Activated naive CD8-positive, alpha-beta T cell treated with anti-CD3 and anti-CD28 coated beads, Interleukin-2, amount 50 U/mL, for 16 hours (primary cell): Measurements from ENCODE around the gene C19orf85.

Experiments
- DNase-seq: peaks from one replicate; pipeline ENCODE4 v3.0.0-alpha.2; 2020; ENCODE audit warnings: low read depth, low spot score

C19orf85 gene

DNA sequence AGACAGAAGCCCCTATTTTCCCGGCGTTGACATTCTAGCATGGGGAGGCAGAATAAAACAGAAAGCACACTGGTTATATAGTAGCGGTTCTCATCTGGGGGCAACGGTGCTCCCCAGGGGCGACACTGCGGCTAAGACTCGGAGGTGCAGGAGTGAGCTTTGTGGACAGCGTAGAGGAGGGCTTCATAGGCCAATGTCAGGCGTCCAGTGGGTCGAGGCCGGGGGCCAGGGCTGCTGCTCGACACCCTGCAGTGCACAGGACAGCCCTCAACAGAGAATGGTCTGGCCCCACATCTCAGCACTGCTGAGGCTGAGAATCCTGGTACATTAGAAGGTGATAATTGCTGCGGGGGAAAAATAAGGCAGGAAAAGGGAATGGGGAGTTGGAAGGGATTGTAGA lies 13.4 kb upstream of the C19orf85 start:
- DNase-seq, result no peak

DNA sequence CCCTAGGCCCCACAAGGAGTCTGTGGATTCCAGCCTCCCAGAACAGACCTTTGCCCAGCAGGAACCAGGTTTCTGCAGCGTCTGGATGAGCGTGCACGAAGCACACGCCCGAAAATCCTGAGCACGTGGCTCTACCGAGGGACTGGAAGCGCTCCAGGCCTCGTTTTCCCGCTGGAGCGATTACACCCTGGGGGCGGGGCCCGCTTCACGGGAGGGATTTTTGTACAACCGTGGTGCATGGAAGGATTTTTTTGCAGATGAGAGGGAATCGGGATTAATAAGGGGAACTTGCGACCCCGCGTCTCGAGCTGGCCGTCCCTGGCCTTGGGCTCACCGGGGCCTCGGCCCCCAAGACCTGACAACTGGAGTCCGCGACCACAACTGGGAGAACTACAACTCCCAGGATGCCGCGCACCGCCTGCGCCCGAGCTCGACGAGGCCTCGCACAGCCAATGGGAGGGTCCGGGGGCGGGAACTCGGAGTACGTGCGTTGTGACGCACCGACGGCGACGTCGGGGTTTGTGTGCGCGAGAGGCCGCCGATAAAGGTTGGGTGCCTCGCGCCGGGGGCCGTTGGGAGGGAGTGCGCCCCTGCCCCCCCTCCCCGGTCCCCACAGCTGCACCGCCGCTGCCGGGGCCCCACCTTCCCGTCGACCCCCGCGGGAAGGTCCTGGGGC lies 11.7 kb upstream of the C19orf85 start, which contains the start of gene ZNF628:
ZNF628 (plus strand) TSS at position 518 of the 676 bp plus-strand sequence. CDS start 3,294 bp downstream, outside the sequence.
- DNase-seq, result peak; percentile 99

DNA sequence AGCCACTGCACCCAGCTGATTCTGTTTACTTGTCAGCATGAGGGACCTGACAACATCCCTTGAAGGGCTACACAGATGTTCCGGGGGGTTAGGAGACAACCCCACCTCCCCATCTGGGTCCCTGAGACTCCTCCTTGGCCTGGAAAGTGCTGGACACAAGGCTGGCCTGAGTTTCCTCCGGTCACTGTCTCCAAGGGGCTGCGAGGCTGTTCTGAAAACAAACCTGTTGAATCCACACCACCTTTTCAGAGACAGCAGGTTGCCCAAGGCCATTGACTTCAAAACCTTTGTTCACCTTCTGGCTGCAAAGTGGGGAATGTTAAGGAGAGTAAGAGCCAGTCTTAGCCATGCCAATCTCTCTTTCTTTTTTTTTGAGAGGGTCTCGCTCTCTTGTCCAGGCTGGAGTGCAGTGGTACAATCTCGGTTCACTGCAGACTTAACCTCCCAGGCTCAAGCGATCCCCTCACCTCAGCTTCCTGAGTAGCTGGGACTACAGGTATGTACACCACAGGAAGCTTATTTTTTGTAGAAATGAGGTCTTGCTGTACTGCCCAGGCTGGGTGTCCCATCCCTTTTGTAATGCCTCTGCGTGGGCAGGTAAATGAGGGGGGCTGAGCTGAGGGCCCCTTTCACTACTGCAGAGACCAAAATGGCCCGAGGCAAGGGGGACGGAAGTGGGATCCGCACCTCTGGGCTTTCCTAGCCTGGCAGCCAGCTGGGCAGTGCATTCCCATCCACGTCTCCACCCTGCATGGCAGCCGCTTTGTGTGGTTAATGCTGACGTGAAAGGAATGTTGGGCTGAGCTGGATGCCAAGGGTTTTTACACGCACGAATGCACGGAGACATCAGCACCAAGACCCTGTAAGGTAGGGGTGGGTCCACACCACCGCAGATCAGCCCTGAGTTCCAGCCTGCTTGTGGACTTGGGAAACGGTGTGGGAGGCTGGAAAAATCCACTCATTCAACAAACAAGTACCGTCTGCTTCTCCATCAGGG lies 10.0 kb upstream of the C19orf85 start:
- no peak for DNase-seq

DNA sequence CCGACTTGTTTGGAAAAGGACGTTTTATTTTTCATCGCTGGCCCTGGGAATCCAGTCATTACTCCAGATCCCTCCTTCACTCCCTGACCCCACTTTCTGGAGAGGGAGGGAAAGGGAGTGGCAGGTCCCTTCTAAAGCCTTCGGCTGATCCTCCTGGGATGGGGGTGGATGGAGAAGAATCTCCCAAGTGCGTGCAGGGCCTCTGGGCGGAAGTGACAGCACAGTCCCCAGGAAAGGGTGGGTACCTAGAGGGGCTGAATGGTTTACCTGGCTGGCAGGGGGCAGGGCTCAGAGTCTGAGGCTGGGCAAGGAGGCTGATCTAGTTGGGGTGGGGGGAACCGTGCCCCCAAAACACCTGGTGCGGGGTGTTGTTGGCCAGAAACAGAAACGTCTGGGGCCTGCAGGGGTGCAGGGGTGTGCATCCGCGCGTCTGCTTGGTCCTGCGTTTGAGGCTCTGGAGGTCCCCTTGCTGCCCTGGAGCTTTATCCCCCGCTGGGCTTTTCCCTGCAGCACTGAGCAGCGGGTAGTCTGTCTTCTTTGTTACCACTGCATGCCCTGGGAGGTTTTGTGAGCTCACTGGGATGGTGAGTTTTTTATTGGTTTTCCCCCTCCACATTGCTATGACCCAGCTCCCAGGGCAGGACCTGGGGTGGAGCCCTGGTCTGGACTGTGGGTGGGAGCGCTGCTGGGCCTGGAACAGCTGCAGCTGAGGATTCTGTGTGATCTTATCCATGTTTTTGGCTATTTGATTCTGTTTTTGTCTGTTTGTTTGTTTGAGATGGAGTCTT lies 8.9 kb upstream of the C19orf85 start:
- DNase-seq, result no peak

DNA sequence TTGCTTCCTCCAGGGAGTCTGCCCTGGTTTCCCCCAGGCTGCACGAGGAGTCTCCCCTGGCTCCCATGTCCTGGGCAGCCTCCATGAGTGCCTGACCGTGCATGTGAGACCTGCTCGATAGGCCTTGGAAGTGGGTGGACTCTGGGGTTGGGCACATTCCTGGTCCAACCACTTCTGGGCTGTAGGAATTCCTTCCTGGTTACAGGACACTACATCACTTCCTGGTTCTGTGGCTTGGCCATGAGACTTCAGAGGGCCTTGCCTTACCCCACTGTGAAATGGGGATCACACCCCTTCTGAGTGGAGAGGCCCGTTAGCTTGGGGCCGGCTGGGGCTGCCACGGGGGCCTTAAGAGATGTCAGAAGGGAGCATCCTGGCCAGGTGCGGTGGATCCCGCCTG lies 7.9 kb upstream of the C19orf85 start:
- DNase-seq, result no peak

DNA sequence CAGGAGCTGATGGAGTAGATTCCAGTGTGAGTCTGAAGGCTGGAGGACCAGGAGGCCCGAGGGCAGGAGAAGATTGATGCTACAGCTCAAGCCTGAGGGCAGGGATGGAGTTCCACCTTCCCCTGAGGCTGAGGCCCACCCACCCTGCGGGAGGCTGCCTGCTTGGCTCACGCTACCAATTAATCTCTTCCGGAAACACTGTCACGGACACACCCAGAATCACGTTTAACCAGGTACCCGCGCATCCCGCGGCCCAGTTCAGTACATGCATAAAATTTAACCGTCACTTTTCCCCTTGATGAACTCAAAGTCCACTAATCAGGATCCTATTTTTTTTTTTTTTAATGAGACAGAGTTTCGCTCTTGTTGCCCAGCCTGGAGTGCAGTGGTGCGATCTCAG lies 6.7 kb upstream of the C19orf85 start:
- DNase-seq, result no peak

DNA sequence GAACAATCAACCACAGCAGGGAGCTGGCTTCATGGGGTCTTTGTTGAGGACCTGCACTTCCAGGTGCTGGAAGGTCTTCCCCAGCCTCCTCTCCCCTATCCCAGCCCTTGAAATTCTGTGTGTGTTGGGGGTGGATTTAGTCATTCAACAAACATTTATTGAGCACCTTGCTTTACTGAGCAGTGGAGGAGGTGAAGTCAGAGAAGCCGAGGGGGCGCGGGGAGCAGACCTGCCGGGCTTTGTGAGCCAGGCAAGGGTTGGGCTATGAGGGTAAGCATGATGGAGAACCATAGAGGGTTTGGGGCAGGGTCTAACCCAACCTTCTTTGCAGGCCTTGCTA lies 3.5 kb upstream of the C19orf85 start:
- DNase-seq, result no peak

DNA sequence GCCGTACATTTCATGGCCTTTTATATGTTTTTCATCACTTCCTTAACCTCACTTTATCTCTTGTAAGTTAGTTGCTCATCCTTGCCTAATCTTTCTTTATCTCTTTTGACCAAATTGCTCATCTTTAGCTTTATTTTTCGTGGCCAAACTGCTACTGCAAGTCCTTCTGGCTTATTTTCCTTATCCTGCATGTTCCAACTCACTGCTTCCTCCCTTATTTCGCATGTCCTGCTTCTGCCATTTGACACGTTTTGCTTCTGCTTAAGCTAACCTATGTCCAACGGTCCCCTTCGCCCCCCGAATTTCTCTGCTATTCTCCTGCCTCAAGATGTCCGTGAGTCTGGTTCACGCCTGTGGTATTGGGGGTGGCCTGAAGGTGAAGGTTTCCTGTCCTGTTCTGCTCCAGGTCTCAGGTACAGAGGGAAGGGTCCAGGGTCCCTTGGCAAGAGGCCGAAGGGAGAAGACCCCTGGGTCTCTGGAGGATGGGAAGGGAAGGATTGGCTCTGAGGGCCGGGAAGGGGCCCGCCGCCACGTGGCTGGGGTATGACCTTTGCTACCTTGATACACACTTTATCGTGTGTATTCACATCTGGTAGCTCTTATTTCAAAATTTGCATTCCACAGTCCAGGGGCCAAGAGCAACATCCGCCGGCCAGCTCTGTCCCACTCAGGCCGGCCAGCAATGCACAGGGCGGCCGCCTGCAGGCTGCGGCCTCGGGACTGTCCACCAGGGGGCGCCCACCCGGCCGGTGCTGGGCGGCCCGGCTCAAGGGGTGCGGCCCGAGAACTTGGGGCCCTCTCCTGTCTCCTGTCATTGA lies 2.9 kb upstream of the C19orf85 start:
- DNase-seq, result no peak

DNA sequence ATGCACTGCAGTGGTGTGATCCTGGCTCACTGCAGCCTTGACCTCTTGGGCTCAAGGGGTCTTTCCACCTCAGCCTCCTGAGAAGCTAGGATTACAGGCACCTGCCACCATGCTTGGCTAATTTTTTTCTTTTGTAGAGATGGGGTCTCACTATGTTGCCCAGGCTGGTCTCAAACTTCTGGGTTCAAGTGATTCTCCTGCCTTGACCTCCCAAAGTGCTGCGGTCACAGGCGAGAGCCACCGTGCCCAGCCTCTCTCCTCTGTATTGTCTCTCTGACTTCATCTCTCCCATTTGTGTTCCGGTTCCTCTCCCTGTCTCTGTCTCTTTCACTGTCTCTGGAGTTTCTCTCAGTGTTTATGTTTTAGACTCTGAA lies 1.7 kb upstream of the C19orf85 start:
- DNase-seq, result no peak

DNA sequence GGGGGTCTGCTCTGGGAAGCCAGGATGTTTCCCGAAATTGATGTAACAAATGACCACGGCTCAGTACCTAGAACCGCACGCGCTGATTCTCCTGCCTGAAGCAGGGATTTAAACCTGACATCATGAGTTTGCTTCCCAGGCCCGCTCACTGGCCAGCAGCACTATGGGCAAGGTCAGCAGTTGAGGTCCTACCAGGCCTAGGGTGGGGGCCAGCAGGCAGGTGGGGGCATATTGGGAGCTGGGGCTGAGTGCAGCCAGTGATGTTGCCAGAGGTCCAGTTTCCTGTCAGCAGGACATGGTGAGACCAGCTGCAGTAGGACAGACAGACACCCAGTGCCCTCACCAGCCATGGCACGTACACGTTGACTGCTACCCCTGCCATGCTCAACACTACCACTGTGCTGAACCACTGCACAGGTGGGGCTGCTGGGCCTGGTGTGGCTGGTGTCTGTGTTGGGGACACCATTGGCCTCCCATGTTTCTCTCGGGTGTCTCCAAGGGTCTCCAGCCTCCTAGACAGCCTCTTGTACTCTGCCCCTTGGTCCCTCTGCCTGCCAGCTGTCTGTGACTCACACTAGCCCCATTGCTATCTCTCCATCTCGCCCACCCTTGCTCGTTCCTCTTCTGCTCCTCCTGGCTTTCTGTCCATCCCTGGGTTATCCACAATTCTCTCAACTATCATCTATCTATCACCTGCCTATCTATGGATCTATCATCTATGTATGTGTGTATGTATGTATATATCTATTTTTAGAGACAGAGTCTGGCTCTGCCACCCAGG lies 1.1 kb upstream of the C19orf85 start:
- DNase-seq, result no peak

DNA sequence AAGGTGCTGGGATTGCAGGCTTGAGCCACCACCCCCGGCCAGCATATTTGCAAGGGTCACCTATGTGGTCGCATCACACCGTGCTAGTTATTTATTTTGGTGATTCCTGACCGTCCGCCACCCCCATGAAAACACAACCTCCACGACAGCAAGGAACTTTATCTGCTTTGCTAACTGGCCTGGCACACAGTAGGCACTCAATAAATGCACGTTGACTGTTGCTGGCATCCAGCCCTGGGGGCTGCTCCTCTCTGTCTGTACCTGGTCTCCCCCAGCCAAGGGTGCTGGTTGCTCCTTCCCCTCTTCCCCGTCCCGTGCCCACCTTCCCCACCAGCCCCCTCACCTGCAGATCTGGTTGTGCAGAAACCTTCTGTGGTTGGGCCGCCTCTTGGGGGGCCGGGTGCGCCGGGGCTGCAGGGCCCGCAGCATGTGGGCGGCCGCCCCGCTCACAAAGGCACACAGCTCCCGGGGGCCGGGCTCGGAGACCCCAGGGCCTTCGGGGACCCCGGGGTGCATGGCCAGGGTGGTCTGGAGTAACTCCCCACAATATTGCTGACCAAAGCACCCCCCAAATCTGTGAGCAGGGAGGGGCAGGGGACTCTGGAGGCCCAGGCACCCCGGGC lies 401 bp downstream of the C19orf85 start:
- DNase-seq, result no peak

DNA sequence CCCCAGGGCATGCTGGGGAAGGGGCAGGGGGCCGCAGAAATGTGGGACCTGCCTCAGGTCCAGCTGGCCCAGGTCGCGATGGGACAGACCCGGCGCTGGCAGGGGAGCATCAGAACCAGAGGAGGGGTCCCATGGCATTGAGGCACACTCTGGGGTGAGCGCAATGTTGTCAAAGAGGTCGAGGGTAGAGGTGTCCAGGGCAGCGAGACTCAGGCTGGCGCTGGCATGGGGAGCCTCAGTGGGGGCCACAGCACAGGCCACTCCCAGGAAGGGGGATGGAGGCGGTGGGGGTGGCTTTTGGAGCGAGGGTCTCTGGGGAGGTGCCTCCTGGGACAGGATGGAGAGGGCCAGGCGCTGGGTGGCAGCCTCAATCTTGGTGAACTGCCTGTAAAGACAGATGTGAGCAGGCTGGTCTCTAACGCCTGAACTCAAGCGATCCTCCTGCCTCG lies 944 bp downstream of the C19orf85 start:
- no peak for DNase-seq

DNA sequence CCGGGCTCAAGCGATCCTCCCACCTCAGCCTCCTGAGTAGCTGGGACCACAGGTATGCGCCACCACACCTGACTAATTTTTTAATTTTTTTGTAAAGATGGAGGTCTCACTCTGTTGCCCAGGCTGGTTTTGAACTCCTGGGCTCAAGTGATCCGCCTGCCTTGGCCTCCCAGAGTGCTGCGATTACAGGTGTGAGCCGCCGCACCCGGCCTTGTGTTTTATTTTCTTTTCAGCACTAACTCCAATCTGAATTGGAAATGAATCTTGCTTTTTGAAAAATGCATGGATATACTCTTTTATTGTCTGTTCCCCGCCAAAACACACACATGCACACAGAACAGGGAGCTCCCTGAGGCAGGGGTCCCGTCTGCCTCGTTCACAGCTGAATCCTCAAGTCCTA lies 1.8 kb downstream of the C19orf85 start:
- no peak for DNase-seq

DNA sequence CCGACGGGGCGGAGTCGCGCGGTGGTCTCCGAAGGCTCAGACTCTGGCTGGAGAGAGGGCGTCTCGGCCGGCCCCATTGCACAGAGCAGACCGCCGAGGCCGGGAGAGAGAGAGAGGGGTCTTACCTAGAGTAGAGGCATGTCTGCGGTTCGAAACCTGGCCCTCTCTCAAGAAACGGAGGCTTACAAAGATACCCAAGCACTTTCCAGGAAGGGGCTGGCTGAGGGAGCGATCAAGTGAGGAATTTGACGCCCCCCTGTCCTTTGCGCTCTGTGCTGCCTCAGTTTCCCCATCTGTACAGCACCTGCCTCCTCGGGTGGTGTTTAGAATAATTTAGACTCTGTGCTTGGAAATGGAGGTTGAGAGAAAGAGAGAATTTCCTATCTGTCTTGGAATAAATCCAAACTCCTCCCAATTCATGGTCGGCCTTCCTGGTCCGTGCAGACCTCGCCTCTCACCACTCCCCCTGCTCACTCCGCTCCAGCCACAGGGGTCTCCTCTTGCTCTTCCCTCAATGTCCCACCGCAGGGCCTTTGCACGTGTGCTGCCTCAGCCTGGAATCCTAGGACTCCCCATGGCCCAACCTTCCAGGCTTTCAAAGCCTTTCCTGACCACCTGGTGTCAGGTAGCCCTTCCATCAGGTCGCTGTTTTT lies 2.5 kb downstream of the C19orf85 start:
- DNase-seq, result no peak

DNA sequence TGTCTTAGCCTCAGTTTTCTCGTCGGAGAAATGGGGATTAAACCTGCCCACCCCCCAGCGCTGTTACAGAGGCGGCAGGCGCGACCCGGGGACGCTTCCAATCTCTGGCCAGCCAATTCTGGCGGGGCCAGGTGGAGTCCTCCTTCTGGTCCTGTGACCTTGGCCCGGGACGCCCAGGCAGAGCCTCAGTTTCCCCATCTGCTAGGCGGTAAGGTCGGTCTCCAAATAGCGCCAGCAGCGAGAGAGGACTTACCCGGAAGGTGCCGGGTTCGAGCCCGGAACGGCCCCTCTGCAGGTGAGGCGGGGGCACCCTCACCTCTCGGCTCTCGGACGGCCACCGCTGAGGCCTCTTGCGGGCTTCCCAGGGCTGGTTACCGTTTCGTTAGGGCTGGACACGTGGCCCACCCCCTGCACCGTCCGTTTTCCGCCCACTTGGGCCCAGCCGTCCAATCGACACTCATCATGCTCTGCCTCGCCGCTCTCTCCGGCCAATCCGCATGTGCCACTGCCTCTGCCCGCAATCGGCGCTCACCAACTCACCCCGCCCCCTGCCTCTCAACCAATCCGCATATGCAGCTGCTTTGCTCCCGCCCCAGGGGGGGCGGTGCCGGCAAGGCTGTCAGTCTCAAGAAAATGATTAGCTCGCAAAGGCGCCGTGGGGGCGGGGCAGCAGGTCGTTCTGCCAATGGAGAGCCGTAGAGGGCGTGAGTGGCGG lies 3.1 kb downstream of the C19orf85 start, which contains the start of gene ISOC2:
ISOC2 (minus strand) TSS at position 384 of the 715 bp plus-strand sequence. CDS start 5,156 bp downstream, outside the sequence.
- peak; percentile 100 for DNase-seq

DNA sequence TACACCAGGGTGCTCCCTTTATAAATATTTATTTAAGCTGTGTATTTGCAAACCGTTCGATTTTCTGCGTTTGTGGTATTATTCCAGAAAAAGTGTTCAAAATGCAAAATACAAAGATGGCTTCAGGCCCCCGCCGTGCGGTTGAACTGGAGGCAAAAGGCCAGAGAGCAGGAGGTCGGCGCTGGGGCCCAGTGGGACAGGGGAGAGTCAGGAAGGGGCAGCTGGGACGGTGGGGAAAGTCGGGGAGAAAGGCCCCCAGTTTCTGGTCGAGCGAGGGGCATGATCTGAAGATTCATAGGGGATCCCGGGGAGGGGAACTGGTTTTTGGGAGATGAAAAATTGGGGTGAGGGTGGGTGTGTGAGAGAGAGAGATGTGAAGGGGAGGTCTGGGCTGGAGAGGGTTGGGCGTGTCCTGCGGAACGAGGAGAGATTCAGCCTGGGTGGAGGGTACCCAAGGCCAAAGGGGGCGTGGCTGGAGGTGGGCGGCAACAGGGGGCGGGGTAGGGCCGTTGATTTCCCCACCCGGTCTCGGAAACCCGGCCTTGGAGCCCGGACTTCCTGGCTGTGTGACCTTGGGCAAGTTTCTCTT lies 3.8 kb downstream of the C19orf85 start:
- no peak for DNase-seq

DNA sequence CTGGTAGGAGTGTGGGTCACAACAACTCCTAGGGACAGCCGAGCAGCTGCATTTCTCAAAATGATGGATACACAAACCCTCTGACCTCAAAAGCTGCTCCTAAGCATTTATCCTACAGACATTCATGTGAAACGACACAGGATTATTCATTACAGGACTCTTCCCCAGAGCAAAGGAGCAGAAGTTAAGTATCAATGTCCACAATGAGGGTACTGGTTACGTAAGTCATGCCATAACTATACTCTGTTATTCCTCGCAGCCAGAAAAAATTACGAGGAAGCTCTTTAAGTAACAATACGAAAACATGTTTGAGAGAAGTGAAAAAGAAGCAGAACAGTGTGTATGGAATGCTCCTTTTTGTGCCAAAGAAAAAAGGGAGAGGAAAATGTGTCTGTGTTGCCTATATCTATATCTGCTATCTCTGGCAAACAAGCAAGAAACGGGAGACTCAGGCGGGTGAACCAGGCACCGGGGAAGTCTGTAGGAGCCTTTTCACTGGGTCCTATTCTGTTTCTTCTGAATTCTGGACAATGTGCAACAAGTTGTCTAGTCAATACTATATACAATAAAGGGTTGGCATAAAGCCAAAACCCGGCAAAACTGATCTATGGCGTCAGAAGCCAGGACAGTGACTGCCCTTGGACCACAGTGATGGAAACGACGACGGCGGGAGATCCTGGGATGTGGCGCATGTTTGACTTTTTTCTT lies 4.4 kb downstream of the C19orf85 start:
- no peak for DNase-seq

DNA sequence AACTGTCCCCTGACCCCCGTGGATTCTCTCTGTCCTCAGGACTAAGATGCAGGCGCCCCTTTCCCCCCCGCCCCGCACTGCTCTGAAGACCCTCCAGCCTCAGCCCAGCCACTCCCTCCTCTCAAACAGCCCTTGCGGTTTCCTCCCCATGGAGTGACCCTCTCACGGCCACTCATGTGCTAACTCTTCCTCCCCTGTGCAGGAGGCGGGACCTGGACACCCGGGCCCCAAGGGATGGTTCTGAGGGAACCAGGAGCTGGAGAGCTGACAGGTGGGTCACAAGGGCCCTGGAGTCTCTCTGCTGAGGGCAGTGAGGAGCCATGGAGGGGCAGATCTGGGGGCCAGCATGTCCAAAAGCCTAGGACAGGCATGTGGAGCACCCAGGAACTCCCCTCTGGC lies 5.0 kb downstream of the C19orf85 start:
- no peak for DNase-seq
